Activated naive CD4-positive, alpha-beta T cell treated with anti-CD3 and anti-CD28 coated beads, Interleukin-2, amount 10 ng/mL, durations not matched to agents 7 days and 5 days (primary cell): Measurements from ENCODE around the gene MIXL1.
"Not testable (repeated sequence)": the region's sequence is repeated elsewhere in the genome, so short reads cannot be mapped to it uniquely, and the experiment has no call there.

Experiments used
- CTCF ChIA-PET: fragments of 350-600 bp; sonication (Branson Sonifier 250); formaldehyde crosslinking; loops from one replicate; lab custom pipeline; 2021; ENCODE audit warnings: antibody characterized with exemption; lab: Charles Lee
- DNase-seq: peaks from one replicate; pipeline ENCODE4 v3.0.0-alpha.2; 2020
- H3K27ac Mint-ChIP-seq: one replicate; pipeline ENCODE4 v1.8.0; 2021; ENCODE audit warnings: mild to moderate bottlenecking, moderate library complexity, mixed read lengths
- H3K27me3 Mint-ChIP-seq: one replicate; pipeline ENCODE4 v1.8.0; 2021; ENCODE audit warnings: mild to moderate bottlenecking, mixed read lengths
- H3K36me3 Mint-ChIP-seq: one replicate; pipeline ENCODE4 v1.8.0; 2021; ENCODE audit warnings: mixed read lengths
- H3K4me1 Mint-ChIP-seq: one replicate; pipeline ENCODE4 v1.8.0; 2021; ENCODE audit warnings: mixed read lengths
- H3K4me3 Mint-ChIP-seq: one replicate; pipeline ENCODE4 v1.8.0; 2021; ENCODE audit warnings: mild to moderate bottlenecking, moderate library complexity, mixed read lengths
- H3K9me3 Mint-ChIP-seq: one replicate; pipeline ENCODE4 v1.8.0; 2021; ENCODE audit warnings: mixed read lengths

The MIXL1 gene

DNA sequence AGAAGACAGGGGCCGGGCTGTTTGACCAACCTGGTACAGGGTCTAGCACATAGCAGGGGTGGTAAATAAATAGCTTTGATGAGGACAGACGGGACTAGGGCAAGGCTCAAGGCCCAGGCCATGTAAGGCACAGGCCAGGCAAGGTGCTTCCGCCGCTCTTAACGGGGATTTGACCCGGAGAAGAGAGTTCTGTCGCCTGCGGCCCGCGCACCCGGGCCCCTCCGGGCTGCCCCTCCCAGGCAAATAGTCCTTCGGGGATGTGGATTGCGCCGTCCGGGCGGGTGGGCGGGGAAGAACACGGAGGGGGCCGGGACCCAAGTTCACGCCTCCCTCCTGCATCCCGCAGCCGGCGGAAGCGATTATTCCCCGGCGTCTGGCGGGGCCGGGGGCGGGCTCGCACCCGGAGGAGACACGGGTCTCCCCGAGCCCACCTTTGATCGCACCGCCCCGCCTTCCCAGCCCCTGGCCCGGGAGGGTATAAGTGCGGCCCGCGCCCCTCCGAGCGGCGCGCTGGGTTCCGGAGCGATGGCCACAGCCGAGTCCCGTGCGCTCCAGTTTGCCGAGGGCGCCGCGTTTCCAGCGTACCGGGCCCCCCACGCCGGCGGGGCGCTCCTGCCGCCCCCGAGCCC, at the start of gene MIXL1:
MIXL1 (plus strand) TSS at position 508 of the 629 bp plus-strand sequence; CDS start at position 526, 18 bp downstream.
- peak within 1 kb of the TSS; percentile 19 for H3K27ac Mint-ChIP-seq
- peak within 1 kb of the TSS; percentile 73 for H3K4me3 Mint-ChIP-seq
- no peaks in the 10 kb centered on the region for H3K9me3 Mint-ChIP-seq
- H3K4me1 Mint-ChIP-seq, result peaks cover 6% of the 10 kb centered on the region
- no peak for DNase-seq
- H3K36me3 Mint-ChIP-seq, result peaks cover 2% of the 10 kb centered on the region
- CTCF ChIA-PET, result interaction anchor here (1.0 kb wide), 1 partner anchor 25 kb away, joined by 3 read pairs; no protein-coding TSS in a partner anchor
- H3K27me3 Mint-ChIP-seq, result peaks cover 60% of the 10 kb centered on the region

GRCh38 chr1:226176870-226177269, 46.6 kb upstream of the MIXL1 start:
- Mint-ChIP-seq H3K36me3 (peaks cover 25% of the 10 kb centered on the region), H3K27ac (no peak overlapping the region), H3K4me1 (peaks cover 20% of the 10 kb centered on the region), H3K27me3 (no peaks in the 10 kb centered on the region), H3K9me3 (no peaks in the 10 kb centered on the region), H3K4me3 (no peak overlapping the region)
- DNase-seq, result no peak
- CTCF ChIA-PET, result interaction anchor here (0.6 to 1.0 kb wide), 2 partner anchors 40 to 69 kb away, joined by 3 read pairs; no protein-coding TSS in a partner anchor

DNA sequence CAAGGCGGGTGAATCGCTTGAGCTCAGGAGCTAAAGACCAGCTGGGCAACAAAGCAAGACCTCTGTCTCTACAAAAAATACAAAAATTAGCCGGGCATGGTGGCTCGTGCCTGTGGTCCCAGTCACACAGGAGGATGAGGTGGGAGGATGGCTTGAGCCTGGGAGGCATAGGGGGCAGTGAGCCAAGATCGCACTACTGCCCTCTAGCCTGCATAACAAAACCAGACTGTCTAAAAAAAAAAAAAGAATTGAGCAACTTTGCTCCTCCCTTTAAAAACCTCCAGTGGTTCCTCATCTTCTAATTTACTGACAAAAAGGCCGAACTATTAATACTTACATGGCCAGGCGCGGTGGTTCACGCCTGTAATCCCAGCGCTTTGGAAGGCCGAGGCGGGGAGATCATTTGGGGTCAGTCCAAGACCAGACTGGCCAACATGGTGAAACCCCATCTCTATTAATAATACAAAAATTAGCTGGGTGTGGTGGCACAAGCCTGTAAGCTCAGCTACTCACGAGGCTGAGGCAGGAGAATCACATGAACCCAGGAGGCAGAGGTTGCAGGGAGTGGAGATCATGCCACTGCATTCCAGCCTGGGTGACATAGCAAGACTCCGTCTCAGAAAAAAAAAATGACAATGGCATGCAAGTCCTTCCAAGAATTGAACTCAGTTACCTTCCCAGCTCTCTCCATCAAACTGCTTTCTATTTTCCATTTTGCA, 41.3 kb upstream of the MIXL1 start:
- no peaks in the 10 kb centered on the region for H3K27me3 Mint-ChIP-seq
- H3K4me1 Mint-ChIP-seq, result peaks cover 47% of the 10 kb centered on the region
- CTCF ChIA-PET, result interaction anchor here (1.8 to 3.8 kb wide), 3 partner anchors 15 to 57 kb away, joined by 5 to 16 read pairs (median 6); no protein-coding TSS in a partner anchor
- no peak overlapping the region for H3K27ac Mint-ChIP-seq
- H3K9me3 Mint-ChIP-seq, result no peaks in the 10 kb centered on the region
- peaks cover 34% of the 10 kb centered on the region for H3K36me3 Mint-ChIP-seq
- no peak for DNase-seq
- no peak overlapping the region for H3K4me3 Mint-ChIP-seq

DNA sequence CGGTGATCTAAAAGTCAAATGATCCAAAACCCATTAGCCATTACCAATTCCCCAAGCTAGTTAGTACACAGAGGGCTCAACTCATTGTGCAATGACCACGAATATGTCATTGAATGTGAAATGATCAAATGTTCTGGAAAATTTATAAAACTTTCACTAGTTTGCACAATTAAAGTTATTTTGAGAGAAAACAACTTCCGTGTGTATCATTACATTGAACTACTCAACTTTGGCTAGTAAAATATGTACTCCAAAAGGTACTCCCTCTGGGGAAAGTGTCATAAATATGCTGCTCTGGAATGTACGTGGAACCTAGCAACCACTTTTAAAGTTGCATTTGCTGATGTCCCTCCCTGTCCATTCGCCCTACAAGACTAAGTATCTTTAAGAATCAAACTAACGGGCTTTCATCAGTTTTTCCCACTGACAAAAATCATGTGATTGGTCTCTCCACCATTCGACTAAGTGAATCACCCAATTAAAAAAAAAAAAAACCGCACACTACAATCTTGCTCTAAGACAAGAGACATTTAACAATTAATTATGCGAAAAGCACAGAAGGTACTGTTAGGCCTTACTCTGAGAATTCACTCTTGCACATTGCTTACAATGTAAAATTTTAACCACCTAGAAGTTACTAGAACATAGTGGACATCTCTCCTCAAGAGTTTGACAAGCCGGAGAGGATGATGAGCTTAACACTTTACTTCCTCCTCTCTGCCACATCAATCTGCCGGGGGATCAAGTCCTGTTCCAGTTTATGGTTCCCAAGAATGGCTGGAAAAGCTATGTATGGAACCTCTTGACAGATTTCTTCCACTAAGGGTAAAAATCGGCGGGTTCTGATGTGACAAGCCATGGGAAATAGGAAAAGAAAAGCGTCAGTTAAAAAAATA, 38.1 kb upstream of the MIXL1 start:
- Mint-ChIP-seq H3K27me3 (no peaks in the 10 kb centered on the region), H3K4me1 (peaks cover 41% of the 10 kb centered on the region), H3K36me3 (peaks cover 21% of the 10 kb centered on the region), H3K4me3 (peak overlapping the region; percentile 97), H3K27ac (peak overlapping the region; percentile 91), H3K9me3 (no peaks in the 10 kb centered on the region)
- CTCF ChIA-PET, result interaction anchor here (0.6 to 3.8 kb wide), 4 partner anchors 10 to 470 kb away, joined by 3 to 16 read pairs (median 4); no protein-coding TSS in a partner anchor
- DNase-seq, result no peak

DNA sequence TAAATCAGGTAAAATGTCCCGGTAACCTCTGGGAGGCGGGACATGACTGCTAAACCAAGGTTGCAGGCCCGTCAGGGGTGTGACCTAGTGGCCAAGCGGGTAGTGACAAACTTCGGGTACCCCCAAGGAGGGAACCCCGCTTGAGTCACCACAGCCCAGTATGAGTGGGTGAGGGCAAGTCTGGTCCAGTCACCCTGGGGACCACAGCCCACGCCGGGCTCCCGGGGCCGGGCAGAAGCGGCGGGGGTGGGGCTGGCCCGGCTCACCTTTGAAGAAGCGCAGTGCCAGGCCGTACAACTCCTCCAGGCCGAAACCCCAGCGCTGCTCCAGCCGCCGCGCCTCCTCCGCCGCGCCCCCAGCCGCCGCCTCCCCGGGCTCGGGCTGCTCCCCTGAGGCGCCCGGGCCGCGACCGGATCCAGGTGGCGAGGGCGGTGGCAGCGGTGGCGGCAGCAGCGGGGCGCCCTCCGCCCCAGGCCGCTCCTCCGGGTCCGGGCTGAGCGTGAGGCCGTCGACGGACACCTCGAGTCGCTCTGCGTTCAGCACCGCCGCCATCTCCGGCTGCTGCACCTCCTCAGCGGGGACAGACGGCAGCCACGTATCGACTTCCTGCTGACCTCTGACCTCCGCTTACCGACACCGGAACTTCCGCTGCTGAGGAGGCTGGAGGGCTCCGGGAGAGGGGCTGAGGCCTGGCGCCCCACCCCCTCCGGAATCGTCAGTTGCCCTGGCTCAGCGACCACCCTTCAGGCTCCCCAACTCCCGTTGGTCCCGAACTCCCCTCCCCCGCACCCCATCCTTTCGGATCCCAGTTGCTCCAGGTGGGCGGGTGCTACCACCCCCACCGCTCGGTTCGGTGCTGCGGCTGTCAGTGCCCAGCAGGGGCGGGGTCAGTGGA, 37.1 kb upstream of the MIXL1 start, which contains the start of gene ACBD3:
ACBD3 (minus strand) TSS at position 618 of the 895 bp plus-strand sequence; CDS start at position 552, 66 bp downstream.
- Mint-ChIP-seq H3K4me3 (peak within 1 kb of the TSS; percentile 97), H3K27me3 (no peaks in the 10 kb centered on the region), H3K36me3 (peaks cover 20% of the 10 kb centered on the region), H3K9me3 (no peaks in the 10 kb centered on the region), H3K27ac (peak within 1 kb of the TSS; percentile 95), H3K4me1 (peaks cover 39% of the 10 kb centered on the region)
- CTCF ChIA-PET, result interaction anchor here (0.9 kb wide), 1 partner anchor 19 kb away, joined by 3 read pairs; no protein-coding TSS in a partner anchor
- peak; percentile 92 for DNase-seq

DNA sequence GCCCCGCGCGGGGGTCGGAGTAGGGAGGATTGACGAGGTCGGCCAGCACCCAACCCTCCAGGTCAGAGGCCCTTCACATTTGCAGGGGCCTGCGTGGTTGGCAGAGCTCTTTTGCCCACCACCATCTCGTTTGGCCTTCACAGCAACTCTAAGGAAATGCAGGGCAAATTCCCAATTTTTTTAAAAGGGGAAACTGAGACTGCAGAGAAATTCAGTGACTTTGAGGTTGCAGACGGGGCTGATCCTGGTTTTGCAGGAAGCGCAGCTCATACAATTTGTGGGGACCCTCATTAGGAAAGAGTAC, 36.5 kb upstream of the MIXL1 start:
- H3K36me3 Mint-ChIP-seq, result peaks cover 16% of the 10 kb centered on the region
- CTCF ChIA-PET, result no interaction called here
- no peak for DNase-seq
- H3K27me3 Mint-ChIP-seq, result no peaks in the 10 kb centered on the region
- H3K4me1 Mint-ChIP-seq, result peaks cover 35% of the 10 kb centered on the region
- H3K9me3 Mint-ChIP-seq, result no peaks in the 10 kb centered on the region
- H3K4me3 Mint-ChIP-seq, result peak overlapping the region; percentile 97
- peak overlapping the region; percentile 95 for H3K27ac Mint-ChIP-seq

DNA sequence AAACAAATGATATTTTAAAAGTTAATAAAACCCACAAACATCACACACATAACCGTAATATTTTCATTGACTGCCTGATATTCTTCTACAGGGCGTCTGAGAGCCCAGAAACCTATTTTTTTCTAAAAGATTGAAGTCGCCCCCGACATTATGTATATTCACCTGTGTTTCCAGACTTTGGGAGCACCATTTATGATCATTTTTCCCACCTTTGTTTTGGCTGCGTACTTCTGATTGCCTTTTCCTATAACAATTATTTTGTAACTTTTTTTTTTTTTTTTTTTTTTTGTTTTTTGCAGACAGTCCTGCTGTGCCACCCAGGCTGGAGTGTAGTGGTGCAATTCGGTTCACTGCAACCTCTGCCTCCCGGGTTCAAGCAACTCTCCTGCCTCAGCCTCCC, 36.1 kb upstream of the MIXL1 start:
- Mint-ChIP-seq H3K4me1 (peaks cover 30% of the 10 kb centered on the region), H3K9me3 (no peaks in the 10 kb centered on the region), H3K36me3 (peaks cover 14% of the 10 kb centered on the region), H3K4me3 (peak overlapping the region; percentile 97), H3K27ac (peak overlapping the region; percentile 95), H3K27me3 (no peaks in the 10 kb centered on the region)
- CTCF ChIA-PET, result no interaction called here
- DNase-seq, result no peak

GRCh38 chr1:226195144-226195543, 28.3 kb upstream of the MIXL1 start:
- CTCF ChIA-PET, result interaction anchor here (0.8 to 10.2 kb wide), 2 partner anchors 10 to 70 kb away, joined by 3 to 195 read pairs; no protein-coding TSS in a partner anchor
- Mint-ChIP-seq H3K27ac (no peak overlapping the region), H3K4me3 (no peak overlapping the region), H3K9me3 (no peaks in the 10 kb centered on the region), H3K27me3 (peaks cover 25% of the 10 kb centered on the region), H3K36me3 (no peaks in the 10 kb centered on the region), H3K4me1 (peaks cover 2% of the 10 kb centered on the region)
- no peak for DNase-seq

- Mint-ChIP-seq H3K9me3 (no peaks in the 10 kb centered on the region), H3K4me3 (no peak overlapping the region), H3K27me3 (peaks cover 39% of the 10 kb centered on the region), H3K36me3 (no peaks in the 10 kb centered on the region), H3K4me1 (peaks cover 2% of the 10 kb centered on the region), H3K27ac (no peak overlapping the region)
- CTCF ChIA-PET, result interaction anchor here (0.9 to 10.2 kb wide), 5 partner anchors 10 to 133 kb away, joined by 3 to 195 read pairs (median 9); no protein-coding TSS in a partner anchor
- no peak for DNase-seq
Measured at GRCh38 chr1:226199971-226200370, 23.5 kb upstream of the MIXL1 start.

GRCh38 chr1:226201029-226201593, 22.4 kb upstream of the MIXL1 start:
- no peak overlapping the region for H3K4me3 Mint-ChIP-seq

DNA sequence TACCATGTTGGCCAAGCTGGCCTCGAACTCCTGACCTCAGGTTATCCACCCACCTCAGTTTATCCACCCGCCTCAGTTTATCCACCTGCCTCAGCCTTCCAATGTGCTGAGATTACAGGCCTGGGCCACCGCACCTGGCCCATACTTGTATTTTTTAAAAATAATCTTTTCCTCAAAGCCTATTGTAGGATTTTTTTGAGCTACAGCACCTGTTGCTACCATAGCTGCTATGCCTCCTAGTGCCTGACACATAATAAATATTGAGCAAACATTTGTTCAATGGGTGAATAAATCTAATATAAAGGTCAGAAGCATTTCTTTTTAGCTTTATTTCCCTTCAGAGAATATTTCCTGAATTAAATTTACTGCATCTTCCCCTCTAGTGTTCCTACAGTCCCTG, 21.2 kb upstream of the MIXL1 start:
- Mint-ChIP-seq H3K27ac (no peak overlapping the region), H3K27me3 (peaks cover 30% of the 10 kb centered on the region)
- CTCF ChIA-PET, result interaction anchor here (0.6 to 1.5 kb wide), 7 partner anchors 44 to 135 kb away, joined by 3 to 9 read pairs (median 3); no protein-coding TSS in a partner anchor

More at GRCh38 chr1:226201029-226201593, 22.4 kb upstream of the MIXL1 start:
- CTCF ChIA-PET, result interaction anchor here (0.9 to 10.2 kb wide), 8 partner anchors 11 to 243 kb away, joined by 3 to 195 read pairs (median 4); no protein-coding TSS in a partner anchor
- H3K4me1 Mint-ChIP-seq, result peaks cover 2% of the 10 kb centered on the region
- H3K27me3 Mint-ChIP-seq, result peaks cover 31% of the 10 kb centered on the region
- DNase-seq, result peak; percentile 34
- no peaks in the 10 kb centered on the region for H3K9me3 Mint-ChIP-seq
- no peak overlapping the region for H3K27ac Mint-ChIP-seq
- H3K36me3 Mint-ChIP-seq, result no peaks in the 10 kb centered on the region

DNA sequence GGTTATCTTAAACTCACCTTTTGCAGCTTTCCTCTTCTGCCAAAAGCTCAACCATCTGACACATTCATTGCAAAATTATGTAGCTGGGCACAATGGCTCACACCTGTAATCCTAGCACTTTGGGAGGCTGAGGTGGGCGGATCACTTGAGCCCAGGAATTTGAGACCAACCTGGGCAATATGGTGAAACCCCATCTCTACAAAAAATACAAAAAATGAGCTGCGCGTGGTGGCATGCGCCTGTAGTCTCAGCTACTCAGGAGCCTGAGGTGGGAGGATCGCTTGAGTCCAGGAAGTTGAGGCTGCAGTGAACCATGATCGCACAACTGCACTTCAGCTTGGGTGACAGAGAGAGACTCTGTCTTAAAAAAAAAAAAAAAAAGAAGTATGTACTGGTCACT, 20.8 kb upstream of the MIXL1 start:
- H3K27ac Mint-ChIP-seq, H3K9me3 Mint-ChIP-seq, H3K4me3 Mint-ChIP-seq, H3K4me1 Mint-ChIP-seq, H3K36me3 Mint-ChIP-seq, DNase-seq: not testable (repeated sequence)
- CTCF ChIA-PET, result interaction anchor here (0.6 to 1.5 kb wide), 6 partner anchors 44 to 134 kb away, joined by 3 to 9 read pairs (median 3); no protein-coding TSS in a partner anchor
- H3K27me3 Mint-ChIP-seq, result peaks cover 30% of the 10 kb centered on the region

More for the DNA sequence above, 21.2 kb upstream of the MIXL1 start:
- no peaks in the 10 kb centered on the region for H3K4me1 Mint-ChIP-seq
- no peak overlapping the region for H3K4me3 Mint-ChIP-seq
- H3K9me3 Mint-ChIP-seq, result no peaks in the 10 kb centered on the region
- no peaks in the 10 kb centered on the region for H3K36me3 Mint-ChIP-seq
- no peak for DNase-seq
